NCI-H146 treated with DMSO at 0.1 percent for 48 hours (cell line): ENCODE results near the gene ALDH8A1.
"Not testable (repeated sequence)": the region's sequence is repeated elsewhere in the genome, so short reads cannot be mapped to it uniquely, and the experiment has no call there.

Experiments
- DNase-seq: peaks from one replicate; lab custom pipeline; 2025; ENCODE audit not compliant: unreplicated experiment; lab: John Stamatoyannopoulos, UW

Gene ALDH8A1

GRCh38 chr6:134911547-134911946, 38.4 kb downstream of the ALDH8A1 start:
- no peak for DNase-seq

GRCh38 chr6:134910593-134910935, 39.3 kb downstream of the ALDH8A1 start:
- DNase-seq: no peak

GRCh38 chr6:134909701-134910592, 40.0 kb downstream of the ALDH8A1 start:
- no peak for DNase-seq

GRCh38 chr6:134908906-134909516, 40.9 kb downstream of the ALDH8A1 start:
- DNase-seq: no peak

GRCh38 chr6:134904731-134905130, 45.2 kb downstream of the ALDH8A1 start:
- not testable (repeated sequence) for DNase-seq

GRCh38 chr6:134903448-134903847, 46.5 kb downstream of the ALDH8A1 start:
- no peak for DNase-seq

- DNase-seq: no peak
Observed at GRCh38 chr6:134902936-134903335, 47.0 kb downstream of the ALDH8A1 start.

GRCh38 chr6:134902074-134902861, 47.6 kb downstream of the ALDH8A1 start:
- DNase-seq: no peak

GRCh38 chr6:134898575-134898974, 51.3 kb downstream of the ALDH8A1 start:
- no peak for DNase-seq

- not testable (repeated sequence) for DNase-seq
Observed at GRCh38 chr6:134898166-134898565, 51.7 kb downstream of the ALDH8A1 start.

- DNase-seq: peak; percentile 99
Observed at GRCh38 chr6:134896910-134897309, 53.0 kb downstream of the ALDH8A1 start.

- DNase-seq: no peak
Observed at GRCh38 chr6:134894800-134895199, 55.1 kb downstream of the ALDH8A1 start.

GRCh38 chr6:134892362-134892761, 57.5 kb downstream of the ALDH8A1 start:
- no peak for DNase-seq

- no peak for DNase-seq
Observed at GRCh38 chr6:134891633-134892032, 58.3 kb downstream of the ALDH8A1 start.

- no peak for DNase-seq
Observed at GRCh38 chr6:134888316-134888715, 61.6 kb downstream of the ALDH8A1 start.

GRCh38 chr6:134884752-134885151, 65.1 kb downstream of the ALDH8A1 start:
- DNase-seq: no peak

GRCh38 chr6:134883314-134883713, 66.6 kb downstream of the ALDH8A1 start:
- DNase-seq: no peak

- peak; percentile 84 for DNase-seq
Observed at GRCh38 chr6:134882426-134883038, 67.4 kb downstream of the ALDH8A1 start.

GRCh38 chr6:134880487-134881190, 69.3 kb downstream of the ALDH8A1 start:
- DNase-seq: no peak

- no peak for DNase-seq
Observed at GRCh38 chr6:134878136-134878535, 71.8 kb downstream of the ALDH8A1 start.

- no peak for DNase-seq
Observed at GRCh38 chr6:134875367-134875766, 74.5 kb downstream of the ALDH8A1 start.
